ENCODE results near the gene MT1F.

- TF ChIP-seq MXI1 (IDR thresholded peaks at IDR 0.05; ENCODE audit: borderline replicate concordance, low read depth, low read length) (no peak), ELK1 (IDR thresholded peaks at IDR 0.05; ENCODE audit: borderline replicate concordance, low read depth, low read length) (no peak), RCOR1 (IDR thresholded peaks at IDR 0.05; ENCODE audit: insufficient replicate concordance, low read length) (no peak), POLR2A (IDR thresholded peaks at IDR 0.05; ENCODE audit: low read depth, low read length) (no peak), CHD1 (IDR thresholded peaks at IDR 0.05; ENCODE audit: low read depth, low read length) (no peak), RAD21 (IDR thresholded peaks at IDR 0.05; ENCODE audit: low read length) (no peak), CTCF (conservative IDR thresholded peaks at IDR 0.05; ENCODE audit: low read depth, low read length) (no peak), NFE2L2 (IDR thresholded peaks at IDR 0.05; ENCODE audit: low read depth, low read length) (no peak)
Observed at GRCh38 chr16:56643833-56644232, 13.9 kb upstream of the MT1F start.
